ENCODE data around the gene KLK5. TPM values are rescaled to one million over a fixed set of nuclear protein-coding genes. Genes with fewer than 3 reads are reported as not detected.
A peak's percentile ranks its signal among the peaks of the same experiment; 100 is the strongest.

KLK5 gene
- polyA plus RNA-seq, 1 donor from 2014 or later = not detected

DNA sequence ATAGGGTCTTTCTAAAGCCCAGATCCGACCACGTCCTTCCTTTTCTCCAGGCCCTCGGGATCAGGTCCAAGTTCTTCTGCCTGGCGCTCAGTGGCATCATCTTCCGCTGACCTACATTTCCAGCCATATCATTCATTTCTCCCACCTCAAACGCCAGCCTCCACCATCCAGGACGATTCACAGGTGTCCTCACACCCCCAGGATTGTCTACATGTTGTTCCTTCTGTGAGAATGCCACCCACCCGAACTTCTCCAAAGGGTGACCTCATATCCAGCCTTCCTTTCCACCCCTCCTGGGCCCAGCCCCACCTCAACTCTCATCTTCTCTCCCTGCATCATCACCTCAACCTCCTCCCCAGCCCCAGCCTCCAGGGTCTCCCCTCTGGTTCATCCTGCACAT is 4.7 kb upstream of the KLK5 start:
- Mint-ChIP-seq H3K27ac (no peak overlapping the region), H3K4me1 (peaks cover 0 to 2% (median 0%) of the 10 kb centered on the region in 3 donors), H3K27me3 (peaks cover 8% of the 10 kb centered on the region), H3K36me3 (peaks cover 5% of the 10 kb centered on the region), H3K4me3 (no peak overlapping the region), H3K9me3 (peaks cover 0 to 13% (median 8%) of the 10 kb centered on the region in 3 donors)

DNA sequence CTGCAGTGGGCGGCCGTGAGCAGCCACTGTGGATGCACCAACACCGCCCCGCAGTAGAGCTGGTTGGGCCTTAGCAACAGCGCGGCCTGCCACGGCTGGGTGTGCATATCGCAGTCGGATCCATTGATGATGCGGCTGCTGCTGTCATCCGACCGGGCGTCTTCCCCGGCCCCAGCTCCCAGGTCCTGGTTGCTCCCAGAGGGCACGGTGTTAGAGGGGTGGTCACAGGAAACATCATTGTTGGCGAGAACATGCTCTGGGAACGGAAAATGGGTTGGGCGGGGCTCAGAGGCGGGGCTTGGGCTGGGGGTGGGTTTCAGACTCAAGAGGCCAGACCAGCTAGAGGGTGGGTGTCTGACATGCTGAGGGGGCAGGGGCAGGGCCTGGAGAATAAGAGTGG is 3.0 kb downstream of the KLK5 start:
- no peak overlapping the region for H3K4me3 Mint-ChIP-seq
- H3K27me3 Mint-ChIP-seq = peaks cover 1% of the 10 kb centered on the region
- no peak overlapping the region for H3K27ac Mint-ChIP-seq
- H3K9me3 Mint-ChIP-seq = peaks cover 0 to 14% (median 1%) of the 10 kb centered on the region in 3 donors
- no peaks in the 10 kb centered on the region for H3K4me1 Mint-ChIP-seq
- no peaks in the 10 kb centered on the region for H3K36me3 Mint-ChIP-seq

- H3K27me3 Mint-ChIP-seq = peaks cover 4% of the 10 kb centered on the region
- H3K9me3 Mint-ChIP-seq = peaks cover 0 to 14% (median 1%) of the 10 kb centered on the region in 3 donors
- H3K4me3 Mint-ChIP-seq = no peak overlapping the region
- H3K36me3 Mint-ChIP-seq = no peaks in the 10 kb centered on the region
- no peak overlapping the region for H3K27ac Mint-ChIP-seq
- H3K4me1 Mint-ChIP-seq = no peaks in the 10 kb centered on the region
Observed at GRCh38 chr19:50947123-50947522, 5.7 kb downstream of the KLK5 start.

DNA sequence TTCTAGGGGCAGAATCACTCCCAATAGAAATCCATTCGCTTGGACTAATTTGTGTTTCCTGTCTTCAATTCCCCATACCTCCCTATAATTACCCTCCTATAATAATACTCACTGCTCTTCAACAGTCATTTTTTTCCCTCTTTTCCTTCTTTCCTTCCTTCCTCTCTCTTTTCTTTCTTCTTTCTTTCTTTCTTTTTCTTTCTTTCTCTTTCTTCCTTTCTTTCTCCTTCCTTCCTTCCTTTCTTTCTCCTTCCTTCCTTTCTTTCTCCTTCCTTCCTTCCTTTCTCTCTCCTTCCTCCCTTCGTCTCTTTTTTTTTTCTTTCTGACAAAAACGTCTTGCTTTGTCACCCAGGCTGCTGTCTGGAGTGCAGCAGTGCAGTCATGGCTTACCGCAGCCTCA is 8.0 kb downstream of the KLK5 start:
- Mint-ChIP-seq H3K4me3 (peak overlapping the region in 1 of 4 donors; percentile 75), H3K27me3 (peaks cover 6% of the 10 kb centered on the region), H3K4me1 (no peaks in the 10 kb centered on the region), H3K9me3 (peaks cover 1 to 12% (median 2%) of the 10 kb centered on the region in 3 donors), H3K36me3 (no peaks in the 10 kb centered on the region), H3K27ac (no peak overlapping the region)

GRCh38 chr19:50943074-50943828 is 9.6 kb downstream of the KLK5 start:
- peaks cover 6% of the 10 kb centered on the region for H3K27me3 Mint-ChIP-seq
- no peaks in the 10 kb centered on the region for H3K4me1 Mint-ChIP-seq
- no peak overlapping the region for H3K27ac Mint-ChIP-seq
- H3K36me3 Mint-ChIP-seq = no peaks in the 10 kb centered on the region
- H3K9me3 Mint-ChIP-seq = peaks cover 2 to 12% (median 6%) of the 10 kb centered on the region in 3 donors
- H3K4me3 Mint-ChIP-seq = no peak overlapping the region

GRCh38 chr19:50939596-50939995 is 13.2 kb downstream of the KLK5 start:
- Mint-ChIP-seq H3K36me3 (no peaks in the 10 kb centered on the region), H3K9me3 (peaks cover 2 to 6% (median 4%) of the 10 kb centered on the region in 3 donors), H3K4me3 (no peak overlapping the region), H3K27me3 (peaks cover 8% of the 10 kb centered on the region), H3K4me1 (no peaks in the 10 kb centered on the region), H3K27ac (no peak overlapping the region)

DNA sequence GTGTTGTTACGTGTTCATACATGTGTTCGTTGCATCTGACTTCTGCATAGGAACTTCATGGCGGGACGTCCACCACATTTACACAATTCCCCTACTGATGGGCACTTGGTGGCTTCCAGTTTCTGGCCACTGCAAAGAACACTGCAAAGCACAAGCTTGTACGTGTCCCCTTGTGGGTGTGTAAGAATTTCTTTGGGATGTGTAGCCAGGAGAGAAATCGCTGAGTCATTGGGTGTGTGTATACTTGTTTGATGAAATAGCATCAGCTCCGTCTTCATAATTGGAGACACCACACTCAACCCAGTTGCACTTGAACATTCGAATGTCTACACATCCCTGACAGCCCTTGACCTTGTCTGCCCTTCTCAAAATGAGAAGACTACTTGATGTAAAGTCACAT is 19.2 kb downstream of the KLK5 start:
- no peak overlapping the region for H3K4me3 Mint-ChIP-seq
- no peak overlapping the region for H3K27ac Mint-ChIP-seq

GRCh38 chr19:50932690-50933083 is 20.2 kb downstream of the KLK5 start:
- Mint-ChIP-seq H3K4me3 (no peak overlapping the region), H3K9me3 (no peaks in the 10 kb centered on the region), H3K27me3 (peaks cover 22% of the 10 kb centered on the region), H3K4me1 (peaks cover 0 to 2% (median 0%) of the 10 kb centered on the region in 3 donors), H3K27ac (no peak overlapping the region), H3K36me3 (no peaks in the 10 kb centered on the region)

More for the DNA sequence above, 19.2 kb downstream of the KLK5 start:
- Mint-ChIP-seq H3K36me3 (no peaks in the 10 kb centered on the region), H3K27me3 (peaks cover 22% of the 10 kb centered on the region), H3K9me3 (no peaks in the 10 kb centered on the region), H3K4me1 (peaks cover 0 to 2% (median 0%) of the 10 kb centered on the region in 3 donors)

DNA sequence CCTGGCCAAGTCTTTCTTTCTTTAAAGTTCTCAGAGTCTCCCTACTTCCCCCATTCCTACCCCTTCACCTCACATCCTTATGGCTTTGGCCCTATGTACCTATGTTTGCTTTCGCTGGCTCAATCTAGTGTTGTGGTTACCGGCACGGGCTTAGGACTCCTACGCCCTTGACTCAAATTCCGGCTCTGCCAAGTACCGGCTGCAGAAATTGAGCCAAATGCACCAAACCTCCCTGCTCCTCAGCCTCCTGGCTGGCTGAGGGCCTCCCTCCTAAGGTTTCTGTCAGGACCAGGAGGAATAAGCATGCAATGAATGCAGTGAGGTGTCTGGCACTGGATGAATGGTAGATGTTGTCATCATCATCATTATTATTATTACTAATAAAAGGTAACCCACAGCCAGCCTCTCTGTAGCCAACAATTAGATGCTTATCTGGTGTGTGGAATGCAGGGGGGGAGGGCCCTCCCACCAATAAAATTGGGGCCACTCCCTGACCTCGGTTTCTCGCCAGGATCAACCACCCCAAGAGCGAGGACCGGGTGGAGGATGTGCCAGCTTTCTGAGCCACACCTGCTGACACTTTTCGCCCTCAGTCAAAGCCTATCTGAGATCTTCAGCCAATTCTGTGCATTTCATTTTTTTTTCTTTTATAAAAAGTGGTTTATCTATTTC is 20.7 kb downstream of the KLK5 start:
- Mint-ChIP-seq H3K36me3 (no peaks in the 10 kb centered on the region), H3K4me1 (peaks cover 0 to 2% (median 0%) of the 10 kb centered on the region in 3 donors), H3K9me3 (no peaks in the 10 kb centered on the region), H3K27ac (no peak overlapping the region), H3K27me3 (peaks cover 26% of the 10 kb centered on the region), H3K4me3 (no peak overlapping the region)

GRCh38 chr19:50931023-50931422 is 21.8 kb downstream of the KLK5 start:
- H3K27me3 Mint-ChIP-seq = peaks cover 26% of the 10 kb centered on the region
- peaks cover 0 to 2% (median 0%) of the 10 kb centered on the region in 3 donors for H3K4me1 Mint-ChIP-seq
- no peaks in the 10 kb centered on the region for H3K9me3 Mint-ChIP-seq
- H3K27ac Mint-ChIP-seq = no peak overlapping the region
- no peaks in the 10 kb centered on the region for H3K36me3 Mint-ChIP-seq
- H3K4me3 Mint-ChIP-seq = no peak overlapping the region

DNA sequence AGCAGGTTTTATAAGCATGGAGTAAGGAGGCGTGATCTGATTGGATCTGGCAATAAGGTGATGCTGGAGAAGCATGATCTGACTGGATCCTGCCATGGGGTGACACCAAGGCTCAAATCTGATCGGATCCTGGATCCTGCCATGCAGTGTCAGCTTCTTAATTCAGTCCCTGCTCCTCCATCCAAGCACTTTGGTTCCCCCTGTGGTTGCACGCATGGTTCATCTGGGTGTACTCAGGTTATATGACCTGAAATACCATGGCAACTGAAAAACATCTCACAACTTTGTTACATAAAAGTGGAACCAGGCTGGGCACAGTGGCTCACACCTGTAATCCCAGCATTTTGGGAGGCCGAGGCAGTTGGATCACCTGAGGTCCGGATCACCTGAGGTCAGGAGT is 24.0 kb downstream of the KLK5 start:
- H3K4me3 Mint-ChIP-seq = no peak overlapping the region

DNA sequence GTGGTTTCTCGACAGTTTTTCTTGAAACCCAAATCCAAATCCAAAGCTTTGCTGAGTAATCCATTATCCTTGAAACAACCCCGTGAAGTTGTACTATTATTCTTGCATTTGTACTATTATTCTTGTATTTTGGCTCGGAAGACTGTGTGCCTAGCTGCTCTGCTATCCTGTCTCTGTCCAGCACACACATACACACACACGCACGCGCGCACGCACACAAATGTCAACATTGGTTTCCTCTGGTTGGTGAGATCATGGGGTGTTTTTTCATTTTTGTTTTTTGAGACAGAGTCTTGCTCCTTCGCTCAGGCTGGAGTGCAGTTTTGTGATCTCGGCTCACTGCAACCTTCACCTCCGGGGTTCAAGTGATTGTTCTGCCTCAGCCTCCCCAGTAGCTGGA is 26.7 kb downstream of the KLK5 start:
- H3K4me3 Mint-ChIP-seq = no peak overlapping the region
- H3K27ac Mint-ChIP-seq = no peak overlapping the region
- H3K36me3 Mint-ChIP-seq = no peaks in the 10 kb centered on the region
- peaks cover 4 to 11% (median 7%) of the 10 kb centered on the region in 3 donors for H3K4me1 Mint-ChIP-seq
- H3K9me3 Mint-ChIP-seq = no peaks in the 10 kb centered on the region
- H3K27me3 Mint-ChIP-seq = peaks cover 28% of the 10 kb centered on the region

More for the DNA sequence above, 24.0 kb downstream of the KLK5 start:
- H3K9me3 Mint-ChIP-seq = no peaks in the 10 kb centered on the region
- peaks cover 29% of the 10 kb centered on the region for H3K27me3 Mint-ChIP-seq
- H3K27ac Mint-ChIP-seq = no peak overlapping the region
- H3K36me3 Mint-ChIP-seq = no peaks in the 10 kb centered on the region
- H3K4me1 Mint-ChIP-seq = peaks cover 0 to 2% (median 0%) of the 10 kb centered on the region in 3 donors

- H3K36me3 Mint-ChIP-seq = no peaks in the 10 kb centered on the region
- H3K27ac Mint-ChIP-seq = no peak overlapping the region
- peaks cover 25% of the 10 kb centered on the region for H3K27me3 Mint-ChIP-seq
- H3K4me1 Mint-ChIP-seq = peaks cover 4 to 11% (median 7%) of the 10 kb centered on the region in 3 donors
- no peaks in the 10 kb centered on the region for H3K9me3 Mint-ChIP-seq
- H3K4me3 Mint-ChIP-seq = no peak overlapping the region
Observed at GRCh38 chr19:50925734-50926133, 27.1 kb downstream of the KLK5 start.

- peaks cover 4 to 8% (median 7%) of the 10 kb centered on the region in 3 donors for H3K4me1 Mint-ChIP-seq
- H3K4me3 Mint-ChIP-seq = no peak overlapping the region
- H3K27me3 Mint-ChIP-seq = peaks cover 28% of the 10 kb centered on the region
- no peaks in the 10 kb centered on the region for H3K36me3 Mint-ChIP-seq
- no peaks in the 10 kb centered on the region for H3K9me3 Mint-ChIP-seq
- H3K27ac Mint-ChIP-seq = no peak overlapping the region
Observed at GRCh38 chr19:50924586-50924985, 28.3 kb downstream of the KLK5 start.

GRCh38 chr19:50922317-50922853 is 30.5 kb downstream of the KLK5 start:
- Mint-ChIP-seq H3K27ac (no peak overlapping the region), H3K27me3 (peaks cover 25% of the 10 kb centered on the region), H3K4me3 (peak overlapping the region in 1 of 4 donors; percentile 44), H3K36me3 (no peaks in the 10 kb centered on the region), H3K9me3 (no peaks in the 10 kb centered on the region), H3K4me1 (peaks cover 4 to 8% (median 7%) of the 10 kb centered on the region in 3 donors)

Data from IgD-negative memory B cell (primary cell).